Panc1 (cell line): ENCODE results near the gene DLEU7. TPM values are rescaled to one million over a fixed set of nuclear protein-coding genes. Genes with fewer than 3 reads are reported as not detected.

ENCODE experiments used
- ATAC-seq: fragments of 200-7000 bp; cut with Tn5 transposase; 2 replicates; pipeline ENCODE4 v1.9.1; 2020; ENCODE audit warnings: mild to moderate bottlenecking, moderate library complexity
- BruUV-seq: library from RNA; stranded (reverse); fragments of 400-500 nt; replicated peaks from 2 replicates; lab custom pipeline; 2021; lab: Mats Ljungman, UMichigan
- CTCF ChIA-PET: fragments of 300-600 bp; sonication (Branson Sonifier 250); formaldehyde crosslinking; loops from one replicate; lab custom pipeline; 2022; ENCODE audit warnings: antibody characterized with exemption; lab: Charles Lee
- POLR2A ChIA-PET: fragments of 300-600 bp; sonication (Branson Sonifier 250); formaldehyde crosslinking; loops from one replicate; lab custom pipeline; 2022; ENCODE audit warnings: antibody characterized with exemption; lab: Charles Lee
- DNase-seq: peaks from one replicate; pipeline ENCODE4 v3.0.0-alpha.2; 2010; ENCODE audit warnings: low read depth, low spot score
- H3K27ac ChIP-seq: 2 replicates; pipeline ENCODE4 v1.5.1; 2011; ENCODE audit warnings: mild to moderate bottlenecking, low read length, inconsistent platforms
- H3K27me3 ChIP-seq: fragments of 200-500 bp; sonication (Bioruptor generic); 2 replicates; pipeline ENCODE4 v1.6.0; 2014; ENCODE audit warnings: low read length, inconsistent platforms; ENCODE audit not compliant: control insufficient read depth, insufficient read depth
- H3K36me3 ChIP-seq: fragments of 200-500 bp; sonication (Bioruptor generic); 2 replicates; pipeline ENCODE4 v1.5.1; 2014; ENCODE audit warnings: inconsistent platforms, mild to moderate bottlenecking, low read length, moderate library complexity; ENCODE audit not compliant: control insufficient read depth, insufficient read depth
- H3K4me1 ChIP-seq: 2 replicates; pipeline ENCODE4 v1.5.1; 2011; ENCODE audit warnings: inconsistent platforms, mild to moderate bottlenecking, low read length, moderate library complexity; ENCODE audit not compliant: control insufficient read depth, insufficient read depth
- H3K4me3 ChIP-seq, 2 experiments: 2 replicates each; pipeline ENCODE4 v1.5.1; 2011 to 2012; ENCODE audit warnings: low read depth in 2 of 2, low read length in 2 of 2, mild to moderate bottlenecking in 2 of 2, inconsistent platforms in 1 of 2, moderate library complexity in 1 of 2
- H3K9me3 ChIP-seq: fragments of 200-500 bp; sonication (Bioruptor generic); 2 replicates; pipeline ENCODE4 v1.5.1; 2014; ENCODE audit warnings: low read depth, mild to moderate bottlenecking, inconsistent platforms, low read length, moderate library complexity; ENCODE audit not compliant: control insufficient read depth, insufficient read depth
- CTCF ChIP-seq: fragments of 450-650 bp; IDR thresholded peaks from 2 replicates; pipeline ENCODE4 v1.5.1; 2017; ENCODE audit warnings: mild to moderate bottlenecking
- in situ Hi-C: cut with HindIII; loops from 2 replicates; pipeline ENCODE4 v1.10.0; 2016; ENCODE audit warnings: low sequenced_read_pairs, low pct_unique_long_range_greater_than_20kb
- intact Hi-C: fragments of 100-400 bp; cut with micrococcal nuclease; formaldehyde crosslinking; loops from one replicate; pipeline ENCODE4 v1.10.0; 2022; ENCODE audit not compliant: unreplicated experiment
- total RNA-seq: library from RNA; stranded (reverse); gene quantifications from one replicate; pipeline ENCODE4 v1.2.1, GENCODE V29; 2021; ENCODE audit not compliant: unreplicated experiment

Gene DLEU7
- total RNA-seq, 1 experiment from 2014 or later, result not detected

- intact Hi-C loops, result no loop called here
- no peak for TF ChIP-seq CTCF
- BruUV-seq, result no TSS peak
Measured at GRCh38 chr13:50779443-50780200, 63.9 kb downstream of the DLEU7 start.

More at GRCh38 chr13:50779443-50780200, 63.9 kb downstream of the DLEU7 start:
- H3K27me3 ChIP-seq, result no peaks in the 10 kb centered on the region; the same call in 1 of the 2 replicates
- CTCF ChIA-PET, result no interaction called here
- no peak overlapping the region for H3K27ac ChIP-seq
- ATAC-seq (no peak), DNase-seq (no peak)
- H3K4me3 ChIP-seq, result no peak overlapping the region
- in situ Hi-C loops, result no loop called here
- POLR2A ChIA-PET, result no interaction called here
- H3K9me3 ChIP-seq, result no peaks in the 10 kb centered on the region
- H3K36me3 ChIP-seq, result no peaks in the 10 kb centered on the region
- H3K4me1 ChIP-seq, result no peaks in the 10 kb centered on the region

Other genes with a start within 250 kb of the DLEU7 start
- 37.8 TPM for gene RNASEH2B, start 66.1 kb upstream of the DLEU7 start, total RNA-seq